Transverse colon (tissue), 4 donors: Measurements from ENCODE around the gene LEUTX.

ENCODE experiments used
- CTCF ChIP-seq, 5 experiments: fragments of 200-600 bp in 3 of 5; fragments of 450-650 bp in 2 of 5; sonication (generic) in 3 of 5; IDR thresholded peaks; 1 replicate in 2 of 5; 2 replicates in 3 of 5; pipeline ENCODE4 v1.5.1; 2016 to 2017; ENCODE audit warnings: antibody characterized with exemption in 5 of 5, inconsistent platforms in 3 of 5, mild to moderate bottlenecking in 2 of 5, moderate library complexity in 1 of 5
- POLR2A ChIP-seq: fragments of 450-650 bp; IDR thresholded peaks from one replicate; pipeline ENCODE4 v1.6.1; 2016; ENCODE audit warnings: antibody characterized with exemption, mild to moderate bottlenecking, moderate library complexity
- POLR2AphosphoS5 ChIP-seq, 3 donors: sonication (generic); formaldehyde crosslinking; IDR thresholded peaks; one replicate each; pipeline ENCODE4 v1.6.1; 2016; ENCODE audit warnings: antibody characterized with exemption in 3 of 3

GRCh38 chr19:39816287-39817048, 37.8 kb downstream of the LEUTX start:
- no peak for TF ChIP-seq CTCF (IDR thresholded peaks at IDR 0.05)
- no peak for TF ChIP-seq POLR2A
- no peak for TF ChIP-seq POLR2AphosphoS5 (IDR thresholded peaks at IDR 0.05)
